Brain microvascular endothelial cell (primary cell): Measurements from ENCODE around the gene RBMS1.
A peak's percentile ranks its signal among the peaks of the same experiment; 100 is the strongest.

ENCODE experiments used
- DNase-seq: peaks from one replicate; pipeline ENCODE4 v3.0.0-alpha.2; 2020
- H3K27ac ChIP-seq: fragments of 250-450 bp; sonication (Bioruptor Pico); 2 replicates; pipeline ENCODE4 v1.5.1; 2020; ENCODE audit warnings: mild to moderate bottlenecking, moderate library complexity
- H3K27me3 ChIP-seq: fragments of 250-450 bp; sonication (Bioruptor Pico); replicated peaks from 2 replicates; pipeline ENCODE4 v1.5.1; 2020; ENCODE audit warnings: mild to moderate bottlenecking
- H3K36me3 ChIP-seq: fragments of 250-450 bp; sonication (Bioruptor Pico); replicated peaks from 2 replicates; pipeline ENCODE4 v1.5.1; 2020; ENCODE audit warnings: mild to moderate bottlenecking
- H3K4me3 ChIP-seq: 2 replicates; pipeline ENCODE4 v1.5.1; 2011; ENCODE audit warnings: low read depth, mild to moderate bottlenecking, control low read depth, low read length, moderate library complexity
- CTCF ChIP-seq: IDR thresholded peaks from 2 replicates; pipeline ENCODE4 v1.5.1; 2011; ENCODE audit warnings: low read depth, mild to moderate bottlenecking, moderate library complexity, low read length, control low read depth, inconsistent platforms; ENCODE audit errors: missing control alignments
- in situ Hi-C: cut with HindIII; loops from 2 replicates; pipeline ENCODE4 v1.10.0; 2017; ENCODE audit warnings: low sequenced_read_pairs, low pct_ligation_motif_present

Gene RBMS1

GRCh38 chr2:160473468-160474318 lies 19.9 kb downstream of the RBMS1 start:
- in situ Hi-C loops = no loop called here
- peak overlapping the region; percentile 32 for H3K27ac ChIP-seq

GRCh38 chr2:160472839-160473251 lies 20.8 kb downstream of the RBMS1 start:
- peak overlapping the region; percentile 32 for H3K27ac ChIP-seq
- in situ Hi-C loops = no loop called here
- no peaks in the 10 kb centered on the region for H3K27me3 ChIP-seq
- peak; percentile 24 for DNase-seq
- no peak for TF ChIP-seq CTCF
- no peaks in the 10 kb centered on the region for H3K36me3 ChIP-seq
- no peak overlapping the region for H3K4me3 ChIP-seq

More at GRCh38 chr2:160473468-160474318, 19.9 kb downstream of the RBMS1 start:
- no peak for TF ChIP-seq CTCF
- Histone ChIP-seq H3K36me3 (no peaks in the 10 kb centered on the region), H3K27me3 (no peaks in the 10 kb centered on the region), H3K4me3 (no peak overlapping the region)
- no peak for DNase-seq

- DNase-seq = no peak
- H3K27ac ChIP-seq = no peak overlapping the region
- H3K36me3 ChIP-seq = no peaks in the 10 kb centered on the region
- in situ Hi-C loops = no loop called here
- TF ChIP-seq CTCF = no peak
- H3K4me3 ChIP-seq = no peak overlapping the region
- no peaks in the 10 kb centered on the region for H3K27me3 ChIP-seq
Observed at GRCh38 chr2:160471950-160472349, 21.7 kb downstream of the RBMS1 start.

- TF ChIP-seq CTCF = no peak
- in situ Hi-C loops = no loop called here
- Histone ChIP-seq H3K27me3 (no peaks in the 10 kb centered on the region), H3K4me3 (no peak overlapping the region), H3K27ac (no peak overlapping the region), H3K36me3 (no peaks in the 10 kb centered on the region)
- DNase-seq = no peak
Observed at GRCh38 chr2:160469621-160470204, 23.9 kb downstream of the RBMS1 start.

GRCh38 chr2:160469164-160469563 lies 24.4 kb downstream of the RBMS1 start:
- H3K27ac ChIP-seq = no peak overlapping the region
- no peaks in the 10 kb centered on the region for H3K27me3 ChIP-seq
- H3K4me3 ChIP-seq = no peak overlapping the region
- DNase-seq = no peak
- H3K36me3 ChIP-seq = no peaks in the 10 kb centered on the region
- no peak for TF ChIP-seq CTCF
- in situ Hi-C loops = no loop called here
